ENCODE measurements around the gene PPIL1.

GRCh38 chr6:36856277-36856676 is 18.3 kb downstream of the PPIL1 start:
- TF ChIP-seq CTCF (IDR thresholded peaks at IDR 0.05; ENCODE audit: insufficient read depth, low read length, poor library complexity, severe bottlenecking): no peak
- TF ChIP-seq EZH2phosphoT487 (conservative IDR thresholded peaks at IDR 0.05; ENCODE audit: low read length): no peak
